ENCODE results near the gene CSNK2B. TPM values are rescaled to one million over a fixed set of nuclear protein-coding genes. Genes with fewer than 3 reads are reported as not detected.

The CSNK2B gene
- total RNA-seq, 1 experiment from 2014 or later, result 221 TPM

GRCh38 chr6:31686483-31686882 lies 20.6 kb downstream of the CSNK2B start:
- Histone ChIP-seq H3K4me3 (ENCODE audit: low read depth, low read length) (no peak overlapping the region), H3K9me3 (no peaks in the 10 kb centered on the region), H3K4me1 (peaks cover 48% of the 10 kb centered on the region), H3K27me3 (replicated peaks; ENCODE audit: control insufficient read depth, insufficient read depth, low read length) (no peaks in the 10 kb centered on the region), H3K36me3 (ENCODE audit: control insufficient read depth, insufficient read depth, low read length) (peaks cover 3% of the 10 kb centered on the region; the same call in 1 of the 2 replicates)
- Mint-ChIP-seq H3K4me1 (ENCODE audit: low read depth, unreplicated experiment) (peaks cover 28% of the 10 kb centered on the region), H3K27me3 (ENCODE audit: insufficient read depth, unreplicated experiment) (no peaks in the 10 kb centered on the region), H3K27ac (ENCODE audit: unreplicated experiment) (no peak overlapping the region), H3K4me3 (ENCODE audit: unreplicated experiment) (no peak overlapping the region), H3K9me3 (ENCODE audit: unreplicated experiment) (no peaks in the 10 kb centered on the region), H3K36me3 (ENCODE audit: insufficient read depth, unreplicated experiment) (peaks cover 49% of the 10 kb centered on the region)
- DNase-seq, result no peak
- POLR2A ChIA-PET, result no interaction called here
- no peak for TF ChIP-seq CTCF (IDR thresholded peaks at IDR 0.05; ENCODE audit: insufficient read depth in 1 of 2, low read depth in 1 of 2, low read length in 1 of 2, severe bottlenecking in 1 of 2, unreplicated experiment in 1 of 2)
- CTCF ChIA-PET, result no interaction called here
- intact Hi-C loops (cut with micrococcal nuclease; ENCODE audit: unreplicated experiment), result no loop called here
- no TSS peak for BruUV-seq (replicated peaks)

GRCh38 chr6:31687321-31687720 lies 21.4 kb downstream of the CSNK2B start:
- no peaks in the 10 kb centered on the region for H3K9me3 ChIP-seq
- H3K4me1 ChIP-seq, result peaks cover 46% of the 10 kb centered on the region
- no peak for DNase-seq
- intact Hi-C loops (cut with micrococcal nuclease; ENCODE audit: unreplicated experiment), result no loop called here
- Mint-ChIP-seq H3K4me1 (ENCODE audit: low read depth, unreplicated experiment) (peaks cover 30% of the 10 kb centered on the region), H3K4me3 (ENCODE audit: unreplicated experiment) (no peak overlapping the region), H3K9me3 (ENCODE audit: unreplicated experiment) (no peaks in the 10 kb centered on the region), H3K27me3 (ENCODE audit: insufficient read depth, unreplicated experiment) (no peaks in the 10 kb centered on the region), H3K36me3 (ENCODE audit: insufficient read depth, unreplicated experiment) (peaks cover 49% of the 10 kb centered on the region), H3K27ac (ENCODE audit: unreplicated experiment) (no peak overlapping the region)
- no peaks in the 10 kb centered on the region for H3K27me3 ChIP-seq (replicated peaks; ENCODE audit: control insufficient read depth, insufficient read depth, low read length)
- POLR2A ChIA-PET, result interaction anchor here (0.7 kb wide), 1 partner anchor 16 kb away, joined by 3 read pairs; the partner anchor contains the start of gene ABHD16A
- H3K36me3 ChIP-seq (ENCODE audit: control insufficient read depth, insufficient read depth, low read length), result peaks cover 5% of the 10 kb centered on the region; the same call in 1 of the 2 replicates
- BruUV-seq (replicated peaks), result no TSS peak
- CTCF ChIA-PET, result no interaction called here
- H3K4me3 ChIP-seq (ENCODE audit: low read depth, low read length), result no peak overlapping the region
- no peak for TF ChIP-seq CTCF (IDR thresholded peaks at IDR 0.05; ENCODE audit: insufficient read depth in 1 of 2, low read depth in 1 of 2, low read length in 1 of 2, severe bottlenecking in 1 of 2, unreplicated experiment in 1 of 2)

- H3K27ac Mint-ChIP-seq (ENCODE audit: unreplicated experiment), result peak overlapping the region; percentile 94
- ChIA-PET CTCF (no interaction called here), POLR2A (interaction anchor here (0.7 kb wide), 1 partner anchor 15 kb away, joined by 3 read pairs; the partner anchor contains the start of gene ABHD16A)
- no peak for TF ChIP-seq CTCF (IDR thresholded peaks at IDR 0.05; ENCODE audit: insufficient read depth in 1 of 2, low read depth in 1 of 2, low read length in 1 of 2, severe bottlenecking in 1 of 2, unreplicated experiment in 1 of 2)
- no peaks in the 10 kb centered on the region for H3K27me3 Mint-ChIP-seq (ENCODE audit: insufficient read depth, unreplicated experiment)
- Histone ChIP-seq H3K9me3 (no peaks in the 10 kb centered on the region), H3K36me3 (ENCODE audit: control insufficient read depth, insufficient read depth, low read length) (peaks cover 5% of the 10 kb centered on the region; the same call in 1 of the 2 replicates), H3K4me3 (ENCODE audit: low read depth, low read length) (no peak overlapping the region), H3K27me3 (replicated peaks; ENCODE audit: control insufficient read depth, insufficient read depth, low read length) (no peaks in the 10 kb centered on the region), H3K4me1 (peaks cover 45% of the 10 kb centered on the region)
- BruUV-seq (replicated peaks), result no TSS peak
- H3K36me3 Mint-ChIP-seq (ENCODE audit: insufficient read depth, unreplicated experiment), result peaks cover 45% of the 10 kb centered on the region
- H3K9me3 Mint-ChIP-seq (ENCODE audit: unreplicated experiment), result no peaks in the 10 kb centered on the region
- DNase-seq, result no peak
- intact Hi-C loops (cut with micrococcal nuclease; ENCODE audit: unreplicated experiment), result no loop called here
- no peak overlapping the region for H3K4me3 Mint-ChIP-seq (ENCODE audit: unreplicated experiment)
- H3K4me1 Mint-ChIP-seq (ENCODE audit: low read depth, unreplicated experiment), result peaks cover 28% of the 10 kb centered on the region
Observed at GRCh38 chr6:31687860-31688693, 22.2 kb downstream of the CSNK2B start.

Data from Caco-2 (cell line).